Endodermal cell (in vitro differentiated cells): ENCODE data around the gene HIGD1A. TPM values are rescaled to one million over a fixed set of nuclear protein-coding genes. Genes with fewer than 3 reads are reported as not detected.

Experiments
- DNase-seq: peaks from one replicate; pipeline ENCODE4 v3.0.0-alpha.2; 2017
- H3K27ac ChIP-seq: 2 replicates; pipeline ENCODE4 v1.5.1; 2013; ENCODE audit warnings: mild to moderate bottlenecking, low read depth, low read length, moderate library complexity
- H3K27me3 ChIP-seq: 2 replicates; pipeline ENCODE4 v1.6.1; 2013; ENCODE audit warnings: mild to moderate bottlenecking, low read length, moderate library complexity; ENCODE audit not compliant: insufficient read depth, control insufficient read depth, poor library complexity, severe bottlenecking
- H3K36me3 ChIP-seq: 2 replicates; pipeline ENCODE4 v1.7.0; 2013; ENCODE audit warnings: mild to moderate bottlenecking, low read length, moderate library complexity; ENCODE audit not compliant: control insufficient read depth, insufficient read depth
- H3K4me1 ChIP-seq: one replicate; pipeline ENCODE4 v1.7.0; 2013; ENCODE audit warnings: low read length; ENCODE audit not compliant: control insufficient read depth, insufficient read depth
- H3K4me3 ChIP-seq: 2 replicates; pipeline ENCODE4 v1.5.1; 2013; ENCODE audit warnings: mild to moderate bottlenecking, low read length, moderate library complexity
- H3K9ac ChIP-seq: 2 replicates; pipeline ENCODE4 v1.6.1; 2013; ENCODE audit warnings: mild to moderate bottlenecking, low read length, moderate library complexity; ENCODE audit not compliant: poor library complexity, severe bottlenecking; ENCODE audit errors: extremely low read depth
- H3K9me3 ChIP-seq: 2 replicates; pipeline ENCODE4 v1.6.1; 2013; ENCODE audit warnings: mild to moderate bottlenecking, low read length, moderate library complexity; ENCODE audit not compliant: control insufficient read depth
- H3K27ac Mint-ChIP-seq: 2 replicates; pipeline ENCODE4 v1.8.0; 2020; ENCODE audit warnings: mixed read lengths
- H3K27me3 Mint-ChIP-seq: 2 replicates; pipeline ENCODE4 v1.8.0; 2021; ENCODE audit warnings: mild to moderate bottlenecking, mixed read lengths; ENCODE audit not compliant: insufficient read depth
- H3K36me3 Mint-ChIP-seq: 2 replicates; pipeline ENCODE4 v1.8.0; 2020; ENCODE audit warnings: low read depth, mixed read lengths
- H3K4me1 Mint-ChIP-seq: 2 replicates; pipeline ENCODE4 v1.8.0; 2020; ENCODE audit warnings: mixed read lengths
- H3K4me3 Mint-ChIP-seq: 2 replicates; pipeline ENCODE4 v1.8.0; 2020; ENCODE audit warnings: mild to moderate bottlenecking, moderate library complexity, mixed read lengths
- H3K9me3 Mint-ChIP-seq: 2 replicates; pipeline ENCODE4 v1.8.0; 2020; ENCODE audit warnings: mild to moderate bottlenecking, mixed read lengths
- CTCF ChIP-seq: fragments of 200-600 bp; sonication (generic); conservative IDR thresholded peaks from 2 replicates; pipeline ENCODE4 v1.5.0; 2021; ENCODE audit warnings: antibody characterized with exemption, mild to moderate bottlenecking
- WGBS, 2 experiments: methylation state at CpG; one replicate each; pipeline versions ENCODE4 v1.1.5 to v1.1.7; 2013; ENCODE audit warnings: missing lambda C conversion rate in 2 of 2, mixed read lengths in 1 of 2; ENCODE audit not compliant: insufficient coverage in 1 of 2, insufficient read length in 1 of 2; 5-methylcytosine and 5-hydroxymethylcytosine counted together
- total RNA-seq, 2 donors: library from RNA; stranded (reverse); fragmentation: NEBNext Ultra II Directional in 1 of 2; extraction: Animal tissue kit (Norgen Biotek cat#: 25700) in 1 of 2; gene quantifications; 2 replicates in 1 of 2; 3 replicates in 1 of 2; pipeline ENCODE4 v1.2.1, GENCODE V29; 2021

HIGD1A gene
- total RNA-seq, 2 donors from 2014 or later, result 116 to 121 TPM

GRCh38 chr3:42755681-42756578 lies 48.4 kb downstream of the HIGD1A start:
- peak; percentile 78 for TF ChIP-seq CTCF
- no peaks in the 10 kb centered on the region for H3K4me1 ChIP-seq
- no peak overlapping the region for H3K4me3 ChIP-seq
- H3K27ac ChIP-seq, result no peak overlapping the region
- Mint-ChIP-seq H3K9me3 (no peaks in the 10 kb centered on the region), H3K27me3 (peaks cover 10% of the 10 kb centered on the region), H3K4me3 (no peak overlapping the region), H3K36me3 (no peaks in the 10 kb centered on the region), H3K27ac (no peak overlapping the region), H3K4me1 (no peaks in the 10 kb centered on the region)
- no peaks in the 10 kb centered on the region for H3K9me3 ChIP-seq
- peak; percentile 80 for DNase-seq
- H3K36me3 ChIP-seq, result no peaks in the 10 kb centered on the region
- no peak overlapping the region for H3K9ac ChIP-seq
- no peaks in the 10 kb centered on the region for H3K27me3 ChIP-seq
- WGBS, 2 experiments, result 74 to 75% methylated on average over 5 of the region's 5 CpGs

DNA sequence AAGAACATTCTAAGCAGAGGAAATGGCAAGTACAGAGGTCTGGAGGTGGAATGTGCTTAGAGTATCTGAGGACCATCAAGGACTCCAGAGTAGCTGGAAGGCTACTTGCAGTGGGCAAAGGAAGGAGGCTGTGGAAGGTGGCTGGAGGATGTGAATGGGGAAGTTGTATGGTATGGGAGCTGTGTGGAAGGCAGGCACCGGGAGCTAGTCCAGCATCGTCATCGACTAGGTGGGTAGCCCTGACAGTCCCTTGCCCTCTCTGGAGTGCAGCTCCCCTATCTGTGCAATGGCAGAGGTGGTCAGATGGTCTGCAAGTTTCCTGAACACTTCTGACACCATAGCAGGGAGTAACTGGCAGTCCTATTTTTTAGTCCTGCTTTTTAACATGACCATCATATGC lies 50.5 kb downstream of the HIGD1A start:
- Mint-ChIP-seq H3K36me3 (no peaks in the 10 kb centered on the region), H3K4me1 (peaks cover 6% of the 10 kb centered on the region), H3K27ac (no peak overlapping the region), H3K27me3 (peaks cover 6% of the 10 kb centered on the region), H3K9me3 (no peaks in the 10 kb centered on the region), H3K4me3 (no peak overlapping the region)
- H3K4me1 ChIP-seq, result no peaks in the 10 kb centered on the region
- H3K36me3 ChIP-seq, result no peaks in the 10 kb centered on the region
- H3K4me3 ChIP-seq, result no peak overlapping the region
- DNase-seq, result peak; percentile 26
- H3K9ac ChIP-seq, result no peak overlapping the region
- TF ChIP-seq CTCF, result no peak
- H3K27me3 ChIP-seq, result no peaks in the 10 kb centered on the region
- WGBS, 2 experiments, result 68 to 95% methylated on average over 3 of the region's 3 CpGs
- H3K27ac ChIP-seq, result no peak overlapping the region
- H3K9me3 ChIP-seq, result no peaks in the 10 kb centered on the region

DNA sequence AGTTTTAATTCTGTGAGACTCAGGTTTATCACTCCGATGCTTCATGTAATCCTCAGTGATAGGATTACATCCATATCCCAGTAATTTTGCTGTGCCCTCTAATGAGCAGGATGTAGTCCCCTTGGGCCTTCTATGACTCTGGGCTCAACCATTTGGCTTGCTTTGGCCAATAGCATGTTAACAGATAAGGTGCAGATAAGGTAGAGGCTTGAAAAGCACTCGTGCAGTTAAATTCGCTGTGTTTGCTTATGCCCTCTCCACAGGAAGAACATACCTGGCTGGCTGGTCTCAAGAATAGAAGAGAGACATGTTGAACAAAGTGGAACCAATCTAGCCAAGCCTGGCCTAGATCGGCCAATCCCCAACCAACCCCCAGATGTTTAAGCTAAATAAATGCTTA lies 51.3 kb downstream of the HIGD1A start:
- no peaks in the 10 kb centered on the region for H3K27me3 Mint-ChIP-seq
- no peaks in the 10 kb centered on the region for H3K9me3 ChIP-seq
- no peak overlapping the region for H3K9ac ChIP-seq
- no peaks in the 10 kb centered on the region for H3K36me3 Mint-ChIP-seq
- H3K4me1 Mint-ChIP-seq, result peaks cover 6% of the 10 kb centered on the region
- no peaks in the 10 kb centered on the region for H3K9me3 Mint-ChIP-seq
- peak; percentile 6 for DNase-seq
- H3K4me1 ChIP-seq, result no peaks in the 10 kb centered on the region
- WGBS, 2 experiments, result 86 to 94% methylated on average over 3 to 4 of the region's 4 CpGs
- H3K27me3 ChIP-seq, result no peaks in the 10 kb centered on the region
- TF ChIP-seq CTCF, result no peak
- no peak overlapping the region for H3K4me3 ChIP-seq
- H3K27ac Mint-ChIP-seq, result no peak overlapping the region
- no peak overlapping the region for H3K4me3 Mint-ChIP-seq
- H3K36me3 ChIP-seq, result no peaks in the 10 kb centered on the region
- no peak overlapping the region for H3K27ac ChIP-seq
